GM18951 (cell line): ENCODE results near the gene TRMT112.
"Not testable (repeated sequence)": the region's sequence is repeated elsewhere in the genome, so short reads cannot be mapped to it uniquely, and the experiment has no call there.

ENCODE experiments used
- POLR2A ChIP-seq: IDR thresholded peaks from 4 replicates; pipeline ENCODE4 v1.6.1; 2011; ENCODE audit warnings: mild to moderate bottlenecking; ENCODE audit not compliant: insufficient read length, insufficient read depth; ENCODE audit errors: extremely low read depth
- in situ Hi-C: fragments of 300-500 bp; cut with MboI; formaldehyde crosslinking; loops from one replicate; pipeline ENCODE4 v1.12.0; 2022; ENCODE audit warnings: low sequenced_read_pairs, mixed read lengths, inconsistent platforms; ENCODE audit not compliant: unreplicated experiment

TRMT112 gene

DNA sequence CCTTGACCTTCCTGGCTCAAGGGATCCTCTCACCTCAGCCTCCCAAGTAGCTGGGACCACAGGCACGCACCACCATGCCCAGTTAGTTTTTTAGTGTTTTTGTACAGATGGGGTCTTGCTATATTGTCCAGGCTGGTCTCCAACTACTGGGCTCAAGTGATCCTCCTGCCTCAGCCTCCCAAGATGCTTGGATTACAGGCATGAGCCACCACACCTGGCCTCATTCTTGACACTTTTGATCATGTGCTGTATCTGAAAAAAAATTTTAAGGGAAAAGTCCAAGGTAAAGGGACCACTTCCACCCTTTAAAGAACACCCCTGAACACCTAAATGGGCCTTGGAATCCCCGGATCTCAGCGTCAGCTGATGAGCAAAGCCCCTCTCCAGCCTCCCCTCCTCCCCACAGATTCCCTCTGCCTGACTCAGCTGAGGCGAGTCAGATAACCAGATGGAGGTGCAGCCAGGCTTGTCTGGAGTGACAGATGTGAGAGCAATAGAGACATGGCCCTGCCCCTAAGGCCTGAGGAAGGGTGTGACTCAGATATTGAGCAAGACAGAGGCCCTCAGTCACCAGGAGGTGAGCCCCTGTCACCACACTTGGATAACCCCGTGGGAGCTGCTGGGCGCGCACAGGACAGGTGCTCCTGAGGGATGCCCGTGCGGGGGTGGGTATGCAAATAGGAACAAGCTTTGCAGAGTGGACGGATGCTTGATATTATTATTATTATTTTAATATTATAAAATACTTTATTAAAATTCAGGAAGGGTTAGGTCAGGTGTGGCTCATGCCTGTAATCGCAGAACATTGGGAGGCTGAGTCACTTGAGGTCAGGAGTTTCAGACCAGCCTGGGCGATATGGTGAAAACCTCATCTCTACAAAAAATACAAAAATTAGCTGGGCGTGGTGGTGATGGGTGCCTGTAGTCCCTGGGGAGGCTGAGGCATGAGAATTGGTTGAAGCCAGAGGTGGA, 17.7 kb upstream of the TRMT112 start:
- in situ Hi-C loops = no loop called here
- peak; percentile 39 for TF ChIP-seq POLR2A

GRCh38 chr11:64333556-64333955, 16.2 kb upstream of the TRMT112 start:
- in situ Hi-C loops = no loop called here
- TF ChIP-seq POLR2A = no peak

DNA sequence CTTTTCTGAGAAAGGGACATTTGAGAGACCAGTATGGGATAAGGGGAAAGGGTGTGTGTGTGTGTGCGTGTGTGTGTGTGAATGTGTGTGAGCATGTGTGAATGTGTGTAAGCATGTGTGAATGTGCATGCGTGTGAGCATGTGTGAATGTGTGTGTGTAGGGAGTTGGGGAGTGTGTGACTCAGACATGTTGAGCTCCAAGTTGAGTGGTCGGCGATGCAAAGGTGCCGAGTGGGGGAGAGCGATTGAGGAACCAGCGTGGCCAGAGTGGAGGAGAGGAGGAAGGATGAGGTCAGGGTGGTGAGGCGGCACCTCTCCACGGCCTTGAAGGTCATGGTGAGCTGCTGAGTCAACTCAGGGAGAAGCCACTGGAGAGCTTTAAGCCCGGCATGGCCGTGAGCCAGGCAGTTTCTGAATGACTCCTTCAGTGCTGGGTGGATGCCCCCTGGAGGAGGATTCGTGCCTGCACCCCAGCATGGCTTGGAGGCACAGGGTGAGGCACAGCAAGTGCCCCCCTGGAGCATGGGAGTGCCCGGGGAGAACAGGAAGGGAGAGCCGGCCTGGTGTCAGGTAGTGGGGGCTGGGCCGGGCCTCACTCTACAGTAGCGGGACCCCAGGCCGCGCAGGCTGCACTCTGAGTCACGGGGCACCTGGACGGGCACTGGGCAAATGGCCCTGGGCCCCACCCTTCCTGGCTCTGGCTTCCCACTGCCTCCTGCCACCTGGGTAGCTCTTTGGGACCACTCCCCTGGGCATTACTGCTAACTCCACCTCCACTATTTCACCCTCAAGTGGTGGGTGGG, 14.4 kb upstream of the TRMT112 start:
- in situ Hi-C loops = no loop called here

DNA sequence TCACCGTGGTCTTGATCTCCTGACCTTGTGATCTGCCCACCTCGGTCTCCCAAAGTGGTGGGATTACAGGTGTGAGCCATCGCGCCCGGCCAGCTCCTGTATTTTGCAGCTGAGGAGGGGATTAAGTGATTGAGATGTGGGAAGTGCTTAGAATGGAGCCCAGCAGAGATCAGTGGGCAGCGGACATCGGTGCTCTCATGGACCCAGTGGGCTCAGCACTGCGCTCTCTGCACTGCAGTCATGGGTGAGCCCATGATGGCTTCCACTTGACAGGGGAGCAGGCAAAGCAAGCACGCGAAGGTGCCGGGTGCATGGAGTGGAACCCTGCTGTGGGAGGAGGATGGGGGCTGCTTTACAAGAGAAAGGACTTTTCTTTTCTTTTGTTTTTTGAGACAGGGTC, 13.5 kb upstream of the TRMT112 start:
- TF ChIP-seq POLR2A = no peak
- in situ Hi-C loops = no loop called here

More for the DNA sequence above, 14.4 kb upstream of the TRMT112 start:
- no peak for TF ChIP-seq POLR2A

DNA sequence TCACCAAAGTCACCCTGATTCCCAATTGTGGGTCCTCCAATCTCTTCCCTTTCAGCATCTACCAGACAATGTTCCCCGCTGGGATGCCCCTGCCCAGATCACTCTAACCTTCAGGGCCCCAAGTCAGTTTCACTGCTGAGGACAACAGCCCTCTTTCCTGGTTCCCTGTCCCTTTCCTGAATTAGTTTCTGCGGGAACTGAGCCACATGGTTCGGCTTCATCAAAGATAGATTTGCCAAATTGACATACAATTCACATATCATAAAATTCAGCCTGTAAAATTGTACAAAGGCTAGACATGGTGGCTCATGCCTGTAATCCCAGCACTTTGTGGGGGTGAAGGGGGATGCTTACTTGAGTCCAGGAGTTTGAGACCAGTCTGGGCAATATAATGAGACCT, 10.6 kb upstream of the TRMT112 start:
- in situ Hi-C loops = no loop called here
- TF ChIP-seq POLR2A = no peak

GRCh38 chr11:64327375-64327774, 10.0 kb upstream of the TRMT112 start:
- in situ Hi-C loops = no loop called here
- TF ChIP-seq POLR2A = no peak

DNA sequence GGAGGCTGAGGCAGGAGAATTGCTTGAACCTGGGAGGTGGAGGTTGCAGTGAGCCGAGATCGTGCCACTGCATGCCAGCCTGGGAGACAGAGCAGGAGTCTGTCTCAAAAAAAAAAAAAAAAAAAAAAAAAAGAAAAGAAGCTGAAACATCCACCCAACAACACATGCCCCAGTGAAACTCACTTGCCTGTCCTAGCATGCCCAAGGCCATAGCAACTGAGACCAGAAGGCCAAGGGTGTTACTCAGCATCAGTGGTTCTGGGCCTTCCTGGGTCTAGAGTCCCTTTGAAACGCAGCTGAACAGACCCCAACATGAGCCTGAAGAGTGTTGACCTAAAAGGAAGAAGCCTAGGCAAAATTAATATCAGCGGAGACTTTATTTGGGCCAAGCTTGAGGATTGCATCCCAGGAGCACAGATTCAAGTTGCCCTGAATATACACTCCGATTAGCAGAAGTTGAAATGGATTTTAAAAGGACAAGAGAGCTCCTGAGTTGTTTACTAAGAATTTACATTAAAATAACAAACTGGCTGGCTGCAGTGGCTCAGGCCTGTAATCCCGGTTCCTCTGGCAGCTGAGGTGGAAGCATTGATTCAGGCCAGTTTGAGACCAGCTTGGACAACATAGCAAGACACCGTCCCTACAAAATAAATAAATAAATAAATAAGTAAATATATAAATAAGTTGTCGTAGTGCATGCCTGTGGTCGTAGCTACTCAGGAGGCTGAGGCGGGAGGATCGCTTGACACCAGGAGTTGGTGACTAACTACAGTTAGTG, 7.5 kb upstream of the TRMT112 start:
- in situ Hi-C loops = no loop called here

GRCh38 chr11:64323984-64324383, 6.6 kb upstream of the TRMT112 start:
- in situ Hi-C loops = not testable (repeated sequence)

More for the DNA sequence above, 7.5 kb upstream of the TRMT112 start:
- no peak for TF ChIP-seq POLR2A

GRCh38 chr11:64323373-64323772, 6.0 kb upstream of the TRMT112 start:
- in situ Hi-C loops = no loop called here
- TF ChIP-seq POLR2A = no peak

GRCh38 chr11:64322925-64323260, 5.5 kb upstream of the TRMT112 start:
- in situ Hi-C loops = no loop called here
- no peak for TF ChIP-seq POLR2A

DNA sequence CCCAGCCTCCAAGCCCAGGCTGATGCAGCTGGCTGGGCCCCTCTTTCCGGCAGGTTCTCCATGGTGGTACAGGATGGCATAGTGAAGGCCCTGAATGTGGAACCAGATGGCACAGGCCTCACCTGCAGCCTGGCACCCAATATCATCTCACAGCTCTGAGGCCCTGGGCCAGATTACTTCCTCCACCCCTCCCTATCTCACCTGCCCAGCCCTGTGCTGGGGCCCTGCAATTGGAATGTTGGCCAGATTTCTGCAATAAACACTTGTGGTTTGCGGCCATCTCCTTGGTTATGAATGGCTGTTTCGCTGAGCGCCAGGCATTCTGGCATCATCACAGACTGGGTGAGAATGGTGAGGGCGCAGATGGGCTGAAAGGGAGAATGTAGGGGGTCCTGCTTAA, 4.2 kb upstream of the TRMT112 start:
- in situ Hi-C loops = no loop called here
- no peak for TF ChIP-seq POLR2A

- TF ChIP-seq POLR2A = no peak
- in situ Hi-C loops = no loop called here
These were observed 3.7 kb upstream of the TRMT112 start for GRCh38 chr11:64321026-64321425.

GRCh38 chr11:64320556-64320955, 3.2 kb upstream of the TRMT112 start:
- in situ Hi-C loops = no loop called here
- no peak for TF ChIP-seq POLR2A
